ENCODE results near the gene TRIM16. TPM values are rescaled to one million over a fixed set of nuclear protein-coding genes. Genes with fewer than 3 reads are reported as not detected.

The TRIM16 gene
- 35.3 and 55.7 TPM in 2 replicates for total RNA-seq

GRCh38 chr17:15683824-15684478 is at the start of gene TRIM16:
Gene TRIM16 (minus strand): TSS chr17:15684311. CDS start chr17:15651609, 32,702 bp downstream.

GRCh38 chr17:15731900-15732299 is 47.8 kb upstream of the TRIM16 start, which contains the start of gene TBC1D26:
Gene TBC1D26 (plus strand): TSS chr17:15732283. CDS start chr17:15735349, 3,066 bp downstream.

GRCh38 chr17:15699413-15699924 is 15.4 kb upstream of the TRIM16 start, which contains the start of gene ZNF286A:
Gene ZNF286A (plus strand): TSS chr17:15699752. CDS start chr17:15700330, 578 bp downstream.

DNA sequence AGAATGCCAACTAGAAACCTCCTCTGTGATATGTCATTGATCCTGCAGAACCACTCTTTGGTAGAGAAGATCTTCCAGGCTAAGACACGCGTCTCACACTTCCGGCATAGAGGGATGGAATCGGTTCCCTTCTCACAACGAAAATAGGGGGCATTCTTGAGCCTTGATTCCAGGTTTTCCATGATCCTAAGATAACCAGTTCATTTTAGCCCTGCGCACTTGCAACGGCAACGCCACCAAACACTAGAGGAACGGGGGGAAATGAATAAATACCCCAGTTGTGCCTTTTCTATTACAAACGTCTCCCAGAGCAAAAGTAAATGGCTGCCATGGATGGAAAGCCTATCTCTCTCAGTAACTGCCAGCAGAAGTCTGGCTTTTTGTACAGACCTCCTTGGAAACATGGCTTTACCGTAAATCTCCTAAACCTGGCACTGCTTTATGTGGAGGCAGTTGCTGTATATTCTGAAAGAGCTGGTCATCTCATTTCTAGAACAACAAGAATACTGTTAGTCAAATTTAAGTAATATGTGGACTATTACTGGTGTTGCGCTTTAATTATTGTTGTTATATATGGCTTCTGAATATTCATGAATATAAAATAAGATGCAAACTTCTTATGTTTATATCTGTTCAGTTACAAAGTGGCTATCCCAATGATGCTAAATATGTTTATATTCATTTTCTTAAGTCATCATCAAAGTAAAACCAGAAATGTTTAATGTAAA is 64.6 kb downstream of the TRIM16 start, which contains the start of gene FBXW10B:
Gene FBXW10B (minus strand): TSS at position 374 of the 728 bp plus-strand sequence. CDS start 192 bp downstream, at position 182.

Small RNAs within 50 kb of the gene (small RNA-seq; reads per million reads assigned to genes)
- gene AC005838.1 (not detected), gene ZNF29P (not detected)

Other genes starting within 250 kb of the TRIM16 start
- gene CDRT4, start 216.7 kb downstream of the TRIM16 start, total RNA-seq: 1.6 and 1.8 TPM in 2 replicates
- 15.4 and 16.9 TPM in 2 replicates for gene TVP23C, start 120.8 kb downstream of the TRIM16 start, total RNA-seq
- 0.73 and 2.2 TPM in 2 replicates for gene FBXW10B, start 64.6 kb downstream of the TRIM16 start, total RNA-seq
- gene ZNF286A, start 15.4 kb upstream of the TRIM16 start, total RNA-seq: 32.6 and 35.6 TPM in 2 replicates
- gene TBC1D26, start 48.0 kb upstream of the TRIM16 start, total RNA-seq: not detected in 2 replicates

Measured in subcutaneous preadipocyte (primary cell).